ENCODE measurements around the gene TRIM15.
"Not testable (repeated sequence)": the region's sequence is repeated elsewhere in the genome, so short reads cannot be mapped to it uniquely, and the experiment has no call there.

Gene TRIM15

GRCh38 chr6:30163090-30163917 is at the start of gene TRIM15:
TSS of gene TRIM15 (plus strand) at chr6:30163546. CDS start at chr6:30163685, 139 bp downstream.
- no peak for DNase-seq

- DNase-seq, result no peak
These were observed 49.5 kb upstream of the TRIM15 start for GRCh38 chr6:30113841-30114240.

GRCh38 chr6:30116724-30117123 is 46.6 kb upstream of the TRIM15 start:
- DNase-seq, result no peak

- not testable (repeated sequence) for DNase-seq
These were observed 44.7 kb upstream of the TRIM15 start for GRCh38 chr6:30118691-30119090.

GRCh38 chr6:30121446-30122366 is 41.6 kb upstream of the TRIM15 start:
- no peak for DNase-seq

GRCh38 chr6:30122515-30122914 is 40.8 kb upstream of the TRIM15 start:
- DNase-seq, result no peak

- no peak for DNase-seq
These were observed 35.9 kb upstream of the TRIM15 start for GRCh38 chr6:30127238-30128093.

- DNase-seq, result no peak
These were observed 33.8 kb upstream of the TRIM15 start for GRCh38 chr6:30129265-30130178.

GRCh38 chr6:30130179-30130679 is 33.1 kb upstream of the TRIM15 start:
- DNase-seq, result no peak

- DNase-seq, result peak in 2 of 4 experiments; percentile 26 to 33
These were observed 32.2 kb upstream of the TRIM15 start for GRCh38 chr6:30130887-30131862.

- DNase-seq, result no peak
These were observed 31.3 kb upstream of the TRIM15 start for GRCh38 chr6:30131947-30132497.

GRCh38 chr6:30135147-30135546 is 28.2 kb upstream of the TRIM15 start:
- no peak for DNase-seq

- no peak for DNase-seq
These were observed 27.6 kb upstream of the TRIM15 start, which contains the start of gene TRIM40 for GRCh38 chr6:30135757-30136156. TSS of gene TRIM40 (plus strand) at chr6:30136140. CDS start at chr6:30137037, 897 bp downstream.

GRCh38 chr6:30136570-30137286 is 26.6 kb upstream of the TRIM15 start:
- DNase-seq, result no peak

- DNase-seq, result not testable (repeated sequence)
These were observed 23.1 kb upstream of the TRIM15 start for GRCh38 chr6:30140240-30140639.

GRCh38 chr6:30142665-30143064 is 20.7 kb upstream of the TRIM15 start:
- DNase-seq, result no peak

GRCh38 chr6:30143780-30144179 is 19.6 kb upstream of the TRIM15 start:
- no peak for DNase-seq

GRCh38 chr6:30144811-30145210 is 18.5 kb upstream of the TRIM15 start:
- DNase-seq, result no peak

- no peak for DNase-seq
These were observed 17.5 kb upstream of the TRIM15 start for GRCh38 chr6:30145818-30146217.

All from activated naive CD4-positive, alpha-beta T cell (primary cell).